ENCODE data around the gene MTUS2.

GRCh38 chr13:29161676-29162075 lies 341.5 kb downstream of the MTUS2 start:
- no peak for TF ChIP-seq CTCF (IDR thresholded peaks at IDR 0.05; ENCODE audit: low read depth, low read length, poor library complexity, severe bottlenecking)
- no peak for TF ChIP-seq EZH2phosphoT487 (IDR thresholded peaks at IDR 0.05; ENCODE audit: borderline replicate concordance, low read length)

All from DOHH2 (cell line).